ENCODE results near the gene ATP11A.

DNA sequence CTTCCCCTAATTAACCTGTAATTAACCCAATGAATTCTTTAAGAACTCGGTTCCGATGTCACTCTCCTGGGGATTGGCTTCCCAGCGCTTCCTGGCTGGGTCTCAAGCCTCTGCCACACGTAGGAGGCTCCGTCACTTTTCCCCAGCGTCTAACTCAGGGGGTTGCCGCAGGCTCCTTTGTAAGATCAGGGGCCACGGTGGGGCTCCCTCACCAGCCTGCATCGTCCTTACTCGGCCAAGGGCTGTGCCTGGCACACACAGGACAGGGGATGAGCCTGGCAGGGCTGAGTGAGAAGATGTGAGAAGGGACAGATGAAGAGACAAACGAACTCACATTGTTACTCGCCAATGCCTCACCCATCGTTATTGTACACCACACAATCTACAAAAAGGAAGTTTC is 20.9 kb upstream of the ATP11A start:
- TF ChIP-seq, protein P1, sequence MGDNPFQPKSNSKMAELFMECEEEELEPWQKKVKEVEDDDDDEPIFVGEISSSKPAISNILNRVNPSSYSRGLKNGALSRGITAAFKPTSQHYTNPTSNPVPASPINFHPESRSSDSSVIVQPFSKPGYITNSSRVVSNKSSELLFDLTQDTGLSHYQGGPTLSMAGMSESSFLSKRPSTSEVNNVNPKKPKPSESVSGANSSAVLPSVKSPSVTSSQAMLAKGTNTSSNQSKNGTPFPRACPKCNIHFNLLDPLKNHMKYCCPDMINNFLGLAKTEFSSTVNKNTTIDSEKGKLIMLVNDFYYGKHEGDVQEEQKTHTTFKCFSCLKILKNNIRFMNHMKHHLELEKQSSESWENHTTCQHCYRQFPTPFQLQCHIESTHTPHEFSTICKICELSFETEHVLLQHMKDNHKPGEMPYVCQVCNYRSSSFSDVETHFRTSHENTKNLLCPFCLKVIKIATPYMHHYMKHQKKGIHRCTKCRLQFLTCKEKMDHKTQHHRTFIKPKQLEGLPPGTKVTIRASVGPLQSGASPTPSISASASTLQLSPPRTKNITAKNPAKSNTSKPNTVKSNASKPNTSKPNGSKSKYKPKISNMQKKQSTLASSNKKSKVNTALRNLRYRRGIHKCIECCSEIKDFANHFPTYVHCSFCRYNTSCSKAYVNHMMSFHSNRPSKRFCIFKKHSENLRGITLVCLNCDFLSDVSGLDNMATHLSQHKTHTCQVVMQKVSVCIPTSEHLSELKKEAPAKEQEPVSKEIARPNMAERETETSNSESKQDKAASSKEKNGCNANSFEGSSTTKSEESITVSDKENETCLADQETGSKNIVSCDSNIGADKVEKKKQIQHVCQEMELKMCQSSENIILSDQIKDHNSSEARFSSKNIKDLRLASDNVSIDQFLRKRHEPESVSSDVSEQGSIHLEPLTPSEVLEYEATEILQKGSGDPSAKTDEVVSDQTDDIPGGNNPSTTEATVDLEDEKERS (tag by site-specific recombination; IDR thresholded peaks at IDR 0.05) = no peak
- TF ChIP-seq, protein P2, sequence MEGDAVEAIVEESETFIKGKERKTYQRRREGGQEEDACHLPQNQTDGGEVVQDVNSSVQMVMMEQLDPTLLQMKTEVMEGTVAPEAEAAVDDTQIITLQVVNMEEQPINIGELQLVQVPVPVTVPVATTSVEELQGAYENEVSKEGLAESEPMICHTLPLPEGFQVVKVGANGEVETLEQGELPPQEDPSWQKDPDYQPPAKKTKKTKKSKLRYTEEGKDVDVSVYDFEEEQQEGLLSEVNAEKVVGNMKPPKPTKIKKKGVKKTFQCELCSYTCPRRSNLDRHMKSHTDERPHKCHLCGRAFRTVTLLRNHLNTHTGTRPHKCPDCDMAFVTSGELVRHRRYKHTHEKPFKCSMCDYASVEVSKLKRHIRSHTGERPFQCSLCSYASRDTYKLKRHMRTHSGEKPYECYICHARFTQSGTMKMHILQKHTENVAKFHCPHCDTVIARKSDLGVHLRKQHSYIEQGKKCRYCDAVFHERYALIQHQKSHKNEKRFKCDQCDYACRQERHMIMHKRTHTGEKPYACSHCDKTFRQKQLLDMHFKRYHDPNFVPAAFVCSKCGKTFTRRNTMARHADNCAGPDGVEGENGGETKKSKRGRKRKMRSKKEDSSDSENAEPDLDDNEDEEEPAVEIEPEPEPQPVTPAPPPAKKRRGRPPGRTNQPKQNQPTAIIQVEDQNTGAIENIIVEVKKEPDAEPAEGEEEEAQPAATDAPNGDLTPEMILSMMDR (tag by site-specific recombination; IDR thresholded peaks at IDR 0.05) = no peak
- TF ChIP-seq, protein P3, sequence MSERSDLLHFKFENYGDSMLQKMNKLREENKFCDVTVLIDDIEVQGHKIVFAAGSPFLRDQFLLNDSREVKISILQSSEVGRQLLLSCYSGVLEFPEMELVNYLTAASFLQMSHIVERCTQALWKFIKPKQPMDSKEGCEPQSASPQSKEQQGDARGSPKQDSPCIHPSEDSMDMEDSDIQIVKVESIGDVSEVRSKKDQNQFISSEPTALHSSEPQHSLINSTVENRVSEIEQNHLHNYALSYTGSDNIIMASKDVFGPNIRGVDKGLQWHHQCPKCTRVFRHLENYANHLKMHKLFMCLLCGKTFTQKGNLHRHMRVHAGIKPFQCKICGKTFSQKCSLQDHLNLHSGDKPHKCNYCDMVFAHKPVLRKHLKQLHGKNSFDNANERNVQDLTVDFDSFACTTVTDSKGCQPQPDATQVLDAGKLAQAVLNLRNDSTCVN (tag by site-specific recombination; optimal IDR thresholded peaks at IDR 0.05) = no peak
- TF ChIP-seq YY1 (tag by site-specific recombination; IDR thresholded peaks at IDR 0.05) (no peak), SCRT2 (tag by site-specific recombination; IDR thresholded peaks at IDR 0.05) (no peak), TRIM28 (IDR thresholded peaks at IDR 0.05; ENCODE audit: borderline replicate concordance, low read length) (no peak), ZFP37 (tag by site-specific recombination; IDR thresholded peaks at IDR 0.05) (no peak), ZNF19 (tag by site-specific recombination; IDR thresholded peaks at IDR 0.05; ENCODE audit: low read depth) (no peak), ZNF585B (tag by site-specific recombination; IDR thresholded peaks at IDR 0.05) (no peak), SALL2 (tag by site-specific recombination; IDR thresholded peaks at IDR 0.05; ENCODE audit: borderline replicate concordance) (no peak), ZNF311 (tag by site-specific recombination; IDR thresholded peaks at IDR 0.05; ENCODE audit: borderline replicate concordance) (no peak), ZBTB8A (tag by site-specific recombination; IDR thresholded peaks at IDR 0.05) (no peak)
- TF ChIP-seq, protein P4, sequence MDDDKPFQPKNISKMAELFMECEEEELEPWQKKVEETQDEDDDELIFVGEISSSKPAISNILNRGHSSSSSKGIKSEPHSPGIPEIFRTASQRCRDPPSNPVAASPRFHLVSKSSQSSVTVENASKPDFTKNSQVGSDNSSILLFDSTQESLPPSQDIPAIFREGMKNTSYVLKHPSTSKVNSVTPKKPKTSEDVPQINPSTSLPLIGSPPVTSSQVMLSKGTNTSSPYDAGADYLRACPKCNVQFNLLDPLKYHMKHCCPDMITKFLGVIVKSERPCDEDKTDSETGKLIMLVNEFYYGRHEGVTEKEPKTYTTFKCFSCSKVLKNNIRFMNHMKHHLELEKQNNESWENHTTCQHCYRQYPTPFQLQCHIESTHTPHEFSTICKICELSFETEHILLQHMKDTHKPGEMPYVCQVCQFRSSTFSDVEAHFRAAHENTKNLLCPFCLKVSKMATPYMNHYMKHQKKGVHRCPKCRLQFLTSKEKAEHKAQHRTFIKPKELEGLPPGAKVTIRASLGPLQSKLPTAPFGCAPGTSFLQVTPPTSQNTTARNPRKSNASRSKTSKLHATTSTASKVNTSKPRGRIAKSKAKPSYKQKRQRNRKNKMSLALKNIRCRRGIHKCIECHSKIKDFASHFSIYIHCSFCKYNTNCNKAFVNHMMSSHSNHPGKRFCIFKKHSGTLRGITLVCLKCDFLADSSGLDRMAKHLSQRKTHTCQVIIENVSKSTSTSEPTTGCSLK (tag by site-specific recombination; IDR thresholded peaks at IDR 0.05) = no peak
- TF ChIP-seq, protein P5, sequence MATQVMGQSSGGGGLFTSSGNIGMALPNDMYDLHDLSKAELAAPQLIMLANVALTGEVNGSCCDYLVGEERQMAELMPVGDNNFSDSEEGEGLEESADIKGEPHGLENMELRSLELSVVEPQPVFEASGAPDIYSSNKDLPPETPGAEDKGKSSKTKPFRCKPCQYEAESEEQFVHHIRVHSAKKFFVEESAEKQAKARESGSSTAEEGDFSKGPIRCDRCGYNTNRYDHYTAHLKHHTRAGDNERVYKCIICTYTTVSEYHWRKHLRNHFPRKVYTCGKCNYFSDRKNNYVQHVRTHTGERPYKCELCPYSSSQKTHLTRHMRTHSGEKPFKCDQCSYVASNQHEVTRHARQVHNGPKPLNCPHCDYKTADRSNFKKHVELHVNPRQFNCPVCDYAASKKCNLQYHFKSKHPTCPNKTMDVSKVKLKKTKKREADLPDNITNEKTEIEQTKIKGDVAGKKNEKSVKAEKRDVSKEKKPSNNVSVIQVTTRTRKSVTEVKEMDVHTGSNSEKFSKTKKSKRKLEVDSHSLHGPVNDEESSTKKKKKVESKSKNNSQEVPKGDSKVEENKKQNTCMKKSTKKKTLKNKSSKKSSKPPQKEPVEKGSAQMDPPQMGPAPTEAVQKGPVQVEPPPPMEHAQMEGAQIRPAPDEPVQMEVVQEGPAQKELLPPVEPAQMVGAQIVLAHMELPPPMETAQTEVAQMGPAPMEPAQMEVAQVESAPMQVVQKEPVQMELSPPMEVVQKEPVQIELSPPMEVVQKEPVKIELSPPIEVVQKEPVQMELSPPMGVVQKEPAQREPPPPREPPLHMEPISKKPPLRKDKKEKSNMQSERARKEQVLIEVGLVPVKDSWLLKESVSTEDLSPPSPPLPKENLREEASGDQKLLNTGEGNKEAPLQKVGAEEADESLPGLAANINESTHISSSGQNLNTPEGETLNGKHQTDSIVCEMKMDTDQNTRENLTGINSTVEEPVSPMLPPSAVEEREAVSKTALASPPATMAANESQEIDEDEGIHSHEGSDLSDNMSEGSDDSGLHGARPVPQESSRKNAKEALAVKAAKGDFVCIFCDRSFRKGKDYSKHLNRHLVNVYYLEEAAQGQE (tag by site-specific recombination; IDR thresholded peaks at IDR 0.05) = no peak

Measured in HEK293 (cell line).